Measurements from ENCODE around the gene TYW5.
"Not testable (repeated sequence)": the region's sequence is repeated elsewhere in the genome, so short reads cannot be mapped to it uniquely, and the experiment has no call there.

Gene TYW5

GRCh38 chr2:199923924-199924323 is 31.4 kb downstream of the TYW5 start:
- DNase-seq (ENCODE audit: insufficient read length, low spot score) (no peak), FAIRE-seq (no peak)

GRCh38 chr2:199922856-199923255 is 32.4 kb downstream of the TYW5 start:
- peak; percentile 3 for DNase-seq (ENCODE audit: insufficient read length, low spot score)
- FAIRE-seq: no peak

GRCh38 chr2:199916980-199917379 is 38.3 kb downstream of the TYW5 start:
- DNase-seq (ENCODE audit: insufficient read length, low spot score): no peak

GRCh38 chr2:199914372-199914958 is 40.8 kb downstream of the TYW5 start:
- FAIRE-seq (no peak), DNase-seq (ENCODE audit: insufficient read length, low spot score) (no peak)

More at GRCh38 chr2:199916980-199917379, 38.3 kb downstream of the TYW5 start:
- FAIRE-seq: no peak

- not testable (repeated sequence) for DNase-seq (ENCODE audit: insufficient read length, low spot score); FAIRE-seq
Measured at GRCh38 chr2:199912553-199913114, 42.7 kb downstream of the TYW5 start.

- DNase-seq (ENCODE audit: insufficient read length, low spot score) (no peak), FAIRE-seq (peak; percentile 20)
Measured at GRCh38 chr2:199911877-199912161, 43.5 kb downstream of the TYW5 start.

GRCh38 chr2:199911052-199911876 is 44.0 kb downstream of the TYW5 start, which contains the start of gene C2orf69:
Gene C2orf69 (plus strand): TSS chr2:199911293. CDS start chr2:199911439, 146 bp downstream.
- FAIRE-seq (peak; percentile 93), DNase-seq (ENCODE audit: insufficient read length, low spot score) (peak; percentile 90)

- FAIRE-seq (no peak), DNase-seq (ENCODE audit: insufficient read length, low spot score) (peak; percentile 1)
Measured at GRCh38 chr2:199910338-199911051, 44.8 kb downstream of the TYW5 start.

GRCh38 chr2:199907008-199907714 is 48.1 kb downstream of the TYW5 start:
- no peak for DNase-seq (ENCODE audit: insufficient read length, low spot score)
- no peak for FAIRE-seq

GRCh38 chr2:199903111-199903510 is 52.2 kb downstream of the TYW5 start:
- FAIRE-seq: no peak
- no peak for DNase-seq (ENCODE audit: insufficient read length, low spot score)

- no peak for DNase-seq (ENCODE audit: insufficient read length, low spot score)
- FAIRE-seq: no peak
Measured at GRCh38 chr2:199902486-199903110, 52.7 kb downstream of the TYW5 start.

- FAIRE-seq (no peak), DNase-seq (ENCODE audit: insufficient read length, low spot score) (no peak)
Measured at GRCh38 chr2:199901942-199902341, 53.3 kb downstream of the TYW5 start.

- DNase-seq (ENCODE audit: insufficient read length, low spot score) (no peak), FAIRE-seq (no peak)
Measured at GRCh38 chr2:199896617-199897016, 58.7 kb downstream of the TYW5 start.

- DNase-seq (ENCODE audit: insufficient read length, low spot score) (no peak), FAIRE-seq (no peak)
Measured at GRCh38 chr2:199895406-199895805, 59.9 kb downstream of the TYW5 start.

- FAIRE-seq (no peak), DNase-seq (ENCODE audit: insufficient read length, low spot score) (no peak)
Measured at GRCh38 chr2:199883474-199884212, 71.6 kb downstream of the TYW5 start.

- no peak for DNase-seq (ENCODE audit: insufficient read length, low spot score)
- no peak for FAIRE-seq
Measured at GRCh38 chr2:199882667-199883066, 72.6 kb downstream of the TYW5 start.

Measured in HTR-8/SVneo (cell line).